AG04450 (cell line): ENCODE data around the gene NCOA3. TPM values are rescaled to one million over a fixed set of nuclear protein-coding genes. Genes with fewer than 3 reads are reported as not detected.
"Not testable (repeated sequence)": the region's sequence is repeated elsewhere in the genome, so short reads cannot be mapped to it uniquely, and the experiment has no call there.

Source experiments
- CTCF ChIA-PET: fragments of 300-600, 350-600 bp; formaldehyde crosslinking; extraction: SDS; loops from one replicate; lab custom pipeline; 2022; ENCODE audit warnings: antibody characterized with exemption, inconsistent platforms; lab: Charles Lee
- POLR2A ChIA-PET: fragments of 350-600 bp; formaldehyde crosslinking; extraction: SDS; loops from one replicate; lab custom pipeline; 2021; ENCODE audit warnings: antibody characterized with exemption, inconsistent platforms; lab: Yijun Ruan, JAX
- DNase-seq: peaks from one replicate; pipeline ENCODE4 v3.0.0-alpha.2; 2011; ENCODE audit warnings: low read depth, low spot score
- H3K27ac ChIP-seq: one replicate; pipeline ENCODE4 v1.5.1; 2012; ENCODE audit warnings: low read depth, low read length, control low read depth
- H3K27me3 ChIP-seq: one replicate; pipeline ENCODE4 v1.6.0; 2012; ENCODE audit warnings: low read length; ENCODE audit not compliant: control insufficient read depth, insufficient read depth
- H3K4me3 ChIP-seq: 2 replicates; pipeline ENCODE4 v1.5.1; 2011; ENCODE audit warnings: mild to moderate bottlenecking, low read depth, low read length, control low read depth
- H3K9me3 ChIP-seq: 2 replicates; pipeline ENCODE4 v1.5.1; 2012; ENCODE audit warnings: low read length; ENCODE audit not compliant: control insufficient read depth, insufficient read depth
- polyA plus RNA-seq: library from polyadenylated mRNA; depleted of rRNA; stranded (reverse); fragments of >200 nt; gene quantifications from 2 replicates; pipeline ENCODE4 v1.2.3, GENCODE V29; 2011
- TF ChIP-seq, protein P1 (sequence below): IDR thresholded peaks from 2 replicates; pipeline ENCODE4 v1.5.1; 2011; ENCODE audit warnings: low read depth, low read length, control low read depth, inconsistent platforms

Gene NCOA3
- polyA plus RNA-seq, 1 experiment: 25.4 TPM

DNA sequence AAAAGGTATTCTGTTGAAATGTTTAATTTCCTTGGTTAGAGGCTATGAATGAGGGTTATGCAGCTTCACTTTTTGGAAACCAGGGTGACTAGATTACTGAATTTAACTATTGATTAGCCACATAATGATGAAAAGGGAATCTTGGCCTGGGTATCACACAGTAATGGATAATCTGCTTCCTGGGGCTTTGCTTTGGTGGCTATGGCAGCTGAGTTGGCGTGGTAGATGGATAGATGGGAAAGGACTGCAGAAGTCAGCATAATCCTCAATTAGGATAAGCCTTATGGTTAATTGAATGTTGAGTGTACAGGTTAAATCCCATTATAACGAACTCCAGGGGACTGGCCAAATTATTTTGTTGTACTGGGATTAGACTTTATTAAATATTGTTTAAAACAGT is 5.2 kb downstream of the NCOA3 start:
- no peak for DNase-seq
- ChIA-PET POLR2A (interaction anchor here (0.5 kb wide), 1 partner anchor 298 kb away, joined by 7 read pairs; no protein-coding TSS in a partner anchor), CTCF (no interaction called here)
- Histone ChIP-seq H3K4me3 (no peak overlapping the region), H3K27ac (no peak overlapping the region), H3K9me3 (no peaks in the 10 kb centered on the region; the same call in 1 of the 2 replicates), H3K27me3 (no peaks in the 10 kb centered on the region)
- TF ChIP-seq, protein P1, sequence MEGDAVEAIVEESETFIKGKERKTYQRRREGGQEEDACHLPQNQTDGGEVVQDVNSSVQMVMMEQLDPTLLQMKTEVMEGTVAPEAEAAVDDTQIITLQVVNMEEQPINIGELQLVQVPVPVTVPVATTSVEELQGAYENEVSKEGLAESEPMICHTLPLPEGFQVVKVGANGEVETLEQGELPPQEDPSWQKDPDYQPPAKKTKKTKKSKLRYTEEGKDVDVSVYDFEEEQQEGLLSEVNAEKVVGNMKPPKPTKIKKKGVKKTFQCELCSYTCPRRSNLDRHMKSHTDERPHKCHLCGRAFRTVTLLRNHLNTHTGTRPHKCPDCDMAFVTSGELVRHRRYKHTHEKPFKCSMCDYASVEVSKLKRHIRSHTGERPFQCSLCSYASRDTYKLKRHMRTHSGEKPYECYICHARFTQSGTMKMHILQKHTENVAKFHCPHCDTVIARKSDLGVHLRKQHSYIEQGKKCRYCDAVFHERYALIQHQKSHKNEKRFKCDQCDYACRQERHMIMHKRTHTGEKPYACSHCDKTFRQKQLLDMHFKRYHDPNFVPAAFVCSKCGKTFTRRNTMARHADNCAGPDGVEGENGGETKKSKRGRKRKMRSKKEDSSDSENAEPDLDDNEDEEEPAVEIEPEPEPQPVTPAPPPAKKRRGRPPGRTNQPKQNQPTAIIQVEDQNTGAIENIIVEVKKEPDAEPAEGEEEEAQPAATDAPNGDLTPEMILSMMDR: no peak

DNA sequence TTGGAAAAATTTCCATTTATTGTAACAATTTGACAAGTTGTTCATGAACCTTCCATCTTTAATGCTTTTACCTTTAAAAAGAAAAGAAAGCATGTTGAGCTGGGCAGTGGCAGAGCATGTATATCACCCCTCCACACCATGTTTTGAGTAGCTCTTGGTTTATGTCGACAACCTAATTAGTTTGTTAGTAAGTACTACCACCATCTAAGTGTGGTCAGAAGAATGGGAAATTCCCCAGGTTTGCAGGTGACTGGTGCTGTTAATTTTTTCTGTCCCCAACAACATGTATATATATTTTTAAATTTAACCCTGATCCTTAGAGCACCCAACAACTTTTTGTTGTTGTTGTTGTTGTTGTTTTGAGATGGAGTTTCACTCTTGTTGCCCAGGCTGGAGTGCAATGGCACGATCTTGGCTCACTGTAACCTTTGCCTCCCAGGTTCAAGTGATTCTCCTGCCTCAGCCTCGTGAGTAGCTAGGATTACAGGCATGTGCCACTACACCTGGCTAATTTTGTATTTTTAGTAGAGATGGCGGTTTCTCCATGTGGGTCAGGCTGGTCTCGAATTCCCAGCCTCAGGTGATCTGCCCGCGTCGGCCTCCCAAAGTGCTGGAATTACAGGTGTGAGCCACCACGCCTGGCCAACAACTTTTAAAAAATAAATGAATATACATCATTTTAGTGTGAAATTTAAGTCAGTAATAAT is 5.7 kb downstream of the NCOA3 start:
- POLR2A ChIA-PET: interaction anchor here (0.5 kb wide), 1 partner anchor 299 kb away, joined by 7 read pairs; no protein-coding TSS in a partner anchor
- H3K4me3 ChIP-seq, H3K27me3 ChIP-seq, H3K27ac ChIP-seq, H3K9me3 ChIP-seq, DNase-seq: not testable (repeated sequence)
- CTCF ChIA-PET: interaction anchor here (0.6 to 1.2 kb wide), 2 partner anchors 113 to 315 kb away, joined by 4 read pairs; no protein-coding TSS in a partner anchor

DNA sequence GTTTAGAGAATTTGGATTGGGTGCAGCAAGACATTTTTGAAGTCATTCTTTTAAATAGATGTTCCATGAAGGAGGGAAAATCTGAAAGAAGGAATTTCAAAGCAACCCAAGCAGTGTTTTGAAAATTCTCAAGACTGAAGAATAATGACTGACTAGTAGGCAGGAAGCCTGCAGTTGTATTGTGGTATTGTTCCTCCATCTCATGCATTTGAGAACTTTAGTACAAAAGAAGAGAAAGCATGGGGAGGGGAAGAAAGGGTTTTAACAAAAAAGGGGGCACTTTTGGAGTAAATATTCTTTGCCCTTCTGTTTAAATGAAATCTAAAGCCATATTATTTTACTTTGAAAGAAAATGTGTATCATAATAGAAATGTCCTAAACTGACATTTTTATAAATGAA is 6.6 kb downstream of the NCOA3 start:
- ChIA-PET CTCF (interaction anchor here (1.2 kb wide), 1 partner anchor 113 kb away, joined by 4 read pairs; no protein-coding TSS in a partner anchor), POLR2A (no interaction called here)
- TF ChIP-seq, protein P1: no peak
- H3K4me3 ChIP-seq: no peak overlapping the region
- DNase-seq: no peak
- no peak overlapping the region for H3K27ac ChIP-seq
- no peaks in the 10 kb centered on the region for H3K9me3 ChIP-seq
- no peaks in the 10 kb centered on the region for H3K27me3 ChIP-seq

- TF ChIP-seq, protein P1: no peak
- Histone ChIP-seq H3K9me3 (no peaks in the 10 kb centered on the region), H3K4me3 (no peak overlapping the region), H3K27ac (no peak overlapping the region), H3K27me3 (no peaks in the 10 kb centered on the region)
- POLR2A ChIA-PET: no interaction called here
- no peak for DNase-seq
- CTCF ChIA-PET: interaction anchor here (0.6 kb wide), 1 partner anchor 282 kb away, joined by 3 read pairs; no protein-coding TSS in a partner anchor
Observed at GRCh38 chr20:47509104-47509661, 7.5 kb downstream of the NCOA3 start.

DNA sequence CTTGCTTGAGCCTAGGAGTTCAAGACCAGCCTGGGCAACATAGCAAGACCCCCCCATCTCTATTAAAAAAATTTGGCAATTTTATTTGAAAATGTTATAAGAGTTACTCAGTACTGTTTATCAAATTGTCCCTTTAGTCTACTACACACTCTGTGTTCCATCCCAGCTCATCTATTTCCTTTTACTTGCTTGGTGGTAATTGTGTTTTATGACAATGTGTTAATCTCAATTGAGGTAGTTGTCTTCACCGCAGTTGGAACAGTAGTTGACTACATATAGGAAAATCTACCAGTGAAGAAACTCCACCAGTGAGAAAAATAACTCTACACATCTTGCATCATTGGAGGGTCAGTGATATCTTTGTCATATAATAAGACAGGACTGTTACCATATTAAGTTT is 8.0 kb downstream of the NCOA3 start:
- TF ChIP-seq, protein P1: no peak
- DNase-seq: no peak
- Histone ChIP-seq H3K27ac (no peak overlapping the region), H3K4me3 (no peak overlapping the region), H3K9me3 (no peaks in the 10 kb centered on the region), H3K27me3 (no peaks in the 10 kb centered on the region)
- ChIA-PET CTCF (interaction anchor here (0.6 kb wide), 1 partner anchor 283 kb away, joined by 3 read pairs; no protein-coding TSS in a partner anchor), POLR2A (no interaction called here)
